Measurements from ENCODE around the gene PXK.
"Not testable (repeated sequence)": the region's sequence is repeated elsewhere in the genome, so short reads cannot be mapped to it uniquely, and the experiment has no call there.

The PXK gene

GRCh38 chr3:58332575-58333188 is at the start of gene PXK:
PXK (plus strand) TSS chr3:58332892; CDS start chr3:58332989, 97 bp downstream.
- H3K9ac ChIP-seq (ENCODE audit: low read depth, low read length) = no peak within 1 kb of the TSS
- H3K9me3 ChIP-seq (ENCODE audit: insufficient read depth, low read depth, low read length) = no peaks in the 10 kb centered on the region
- no peak within 1 kb of the TSS for H3K27ac ChIP-seq (ENCODE audit: low read length)
- peaks cover 25% of the 10 kb centered on the region for H3K27me3 ChIP-seq (ENCODE audit: insufficient read depth, low read length)
- no peaks in the 10 kb centered on the region; the same call in 1 of the 2 replicates for H3K4me1 ChIP-seq (ENCODE audit: insufficient read depth, low read length)
- peak within 1 kb of the TSS; percentile 67 for H3K4me3 ChIP-seq (ENCODE audit: low read length)
- no peaks in the 10 kb centered on the region for H3K36me3 ChIP-seq (ENCODE audit: insufficient read depth, low read depth, low read length)

- H3K27me3 ChIP-seq (ENCODE audit: insufficient read depth, low read length) = no peaks in the 10 kb centered on the region
- no peaks in the 10 kb centered on the region for H3K36me3 ChIP-seq (ENCODE audit: insufficient read depth, low read depth, low read length)
Measured at GRCh38 chr3:58285334-58285733, 47.4 kb upstream of the PXK start.

GRCh38 chr3:58287354-58287753 is 45.3 kb upstream of the PXK start:
- Histone ChIP-seq H3K27me3 (ENCODE audit: insufficient read depth, low read length) (no peaks in the 10 kb centered on the region), H3K9me3 (ENCODE audit: insufficient read depth, low read depth, low read length) (no peaks in the 10 kb centered on the region), H3K36me3 (ENCODE audit: insufficient read depth, low read depth, low read length) (no peaks in the 10 kb centered on the region), H3K27ac (ENCODE audit: low read length) (no peak overlapping the region), H3K4me3 (ENCODE audit: low read length) (no peak overlapping the region), H3K9ac (ENCODE audit: low read depth, low read length) (no peak overlapping the region), H3K4me1 (ENCODE audit: insufficient read depth, low read length) (no peaks in the 10 kb centered on the region)

More at GRCh38 chr3:58285334-58285733, 47.4 kb upstream of the PXK start:
- Histone ChIP-seq H3K4me3 (ENCODE audit: low read length) (no peak overlapping the region), H3K4me1 (ENCODE audit: insufficient read depth, low read length) (no peaks in the 10 kb centered on the region), H3K9me3 (ENCODE audit: insufficient read depth, low read depth, low read length) (no peaks in the 10 kb centered on the region), H3K27ac (ENCODE audit: low read length) (no peak overlapping the region), H3K9ac (ENCODE audit: low read depth, low read length) (no peak overlapping the region)

- Histone ChIP-seq H3K27me3 (ENCODE audit: insufficient read depth, low read length) (no peaks in the 10 kb centered on the region), H3K4me1 (ENCODE audit: insufficient read depth, low read length) (no peaks in the 10 kb centered on the region)
Measured at GRCh38 chr3:58288011-58288728, 44.5 kb upstream of the PXK start.

GRCh38 chr3:58288964-58289613 is 43.6 kb upstream of the PXK start:
- H3K27me3 ChIP-seq (ENCODE audit: insufficient read depth, low read length); H3K36me3 ChIP-seq (ENCODE audit: insufficient read depth, low read depth, low read length); H3K27ac ChIP-seq (ENCODE audit: low read length); H3K9me3 ChIP-seq (ENCODE audit: insufficient read depth, low read depth, low read length); H3K9ac ChIP-seq (ENCODE audit: low read depth, low read length); H3K4me1 ChIP-seq (ENCODE audit: insufficient read depth, low read length); H3K4me3 ChIP-seq (ENCODE audit: low read length): not testable (repeated sequence)

More at GRCh38 chr3:58288011-58288728, 44.5 kb upstream of the PXK start:
- Histone ChIP-seq H3K27ac (ENCODE audit: low read length) (no peak overlapping the region), H3K36me3 (ENCODE audit: insufficient read depth, low read depth, low read length) (no peaks in the 10 kb centered on the region), H3K4me3 (ENCODE audit: low read length) (no peak overlapping the region), H3K9me3 (ENCODE audit: insufficient read depth, low read depth, low read length) (no peaks in the 10 kb centered on the region), H3K9ac (ENCODE audit: low read depth, low read length) (no peak overlapping the region)

- not testable (repeated sequence) for H3K9ac ChIP-seq (ENCODE audit: low read depth, low read length); H3K4me3 ChIP-seq (ENCODE audit: low read length)
Measured at GRCh38 chr3:58290446-58290845, 42.2 kb upstream of the PXK start.

GRCh38 chr3:58291671-58292338 is 40.9 kb upstream of the PXK start:
- Histone ChIP-seq H3K4me3 (ENCODE audit: low read length) (no peak overlapping the region), H3K4me1 (ENCODE audit: insufficient read depth, low read length) (no peaks in the 10 kb centered on the region), H3K9ac (ENCODE audit: low read depth, low read length) (no peak overlapping the region), H3K9me3 (ENCODE audit: insufficient read depth, low read depth, low read length) (no peaks in the 10 kb centered on the region), H3K27me3 (ENCODE audit: insufficient read depth, low read length) (no peaks in the 10 kb centered on the region), H3K36me3 (ENCODE audit: insufficient read depth, low read depth, low read length) (no peaks in the 10 kb centered on the region), H3K27ac (ENCODE audit: low read length) (no peak overlapping the region)

More at GRCh38 chr3:58290446-58290845, 42.2 kb upstream of the PXK start:
- H3K27me3 ChIP-seq (ENCODE audit: insufficient read depth, low read length); H3K9me3 ChIP-seq (ENCODE audit: insufficient read depth, low read depth, low read length); H3K27ac ChIP-seq (ENCODE audit: low read length); H3K4me1 ChIP-seq (ENCODE audit: insufficient read depth, low read length); H3K36me3 ChIP-seq (ENCODE audit: insufficient read depth, low read depth, low read length): not testable (repeated sequence)

- Histone ChIP-seq H3K9ac (ENCODE audit: low read depth, low read length) (no peak overlapping the region), H3K4me3 (ENCODE audit: low read length) (no peak overlapping the region), H3K36me3 (ENCODE audit: insufficient read depth, low read depth, low read length) (no peaks in the 10 kb centered on the region), H3K9me3 (ENCODE audit: insufficient read depth, low read depth, low read length) (no peaks in the 10 kb centered on the region), H3K27ac (ENCODE audit: low read length) (no peak overlapping the region), H3K27me3 (ENCODE audit: insufficient read depth, low read length) (no peaks in the 10 kb centered on the region), H3K4me1 (ENCODE audit: insufficient read depth, low read length) (no peaks in the 10 kb centered on the region)
Measured at GRCh38 chr3:58292866-58293265, 39.8 kb upstream of the PXK start.

- Histone ChIP-seq H3K36me3 (ENCODE audit: insufficient read depth, low read depth, low read length) (no peaks in the 10 kb centered on the region), H3K9me3 (ENCODE audit: insufficient read depth, low read depth, low read length) (no peaks in the 10 kb centered on the region)
Measured at GRCh38 chr3:58293516-58293915, 39.2 kb upstream of the PXK start.

GRCh38 chr3:58296269-58296668 is 36.4 kb upstream of the PXK start:
- H3K4me3 ChIP-seq (ENCODE audit: low read length) = no peak overlapping the region
- no peak overlapping the region for H3K9ac ChIP-seq (ENCODE audit: low read depth, low read length)
- H3K9me3 ChIP-seq (ENCODE audit: insufficient read depth, low read depth, low read length) = no peaks in the 10 kb centered on the region
- H3K27ac ChIP-seq (ENCODE audit: low read length) = no peak overlapping the region
- no peaks in the 10 kb centered on the region for H3K36me3 ChIP-seq (ENCODE audit: insufficient read depth, low read depth, low read length)
- peaks cover 2% of the 10 kb centered on the region; the same call in 1 of the 2 replicates for H3K27me3 ChIP-seq (ENCODE audit: insufficient read depth, low read length)
- H3K4me1 ChIP-seq (ENCODE audit: insufficient read depth, low read length) = no peaks in the 10 kb centered on the region

More at GRCh38 chr3:58293516-58293915, 39.2 kb upstream of the PXK start:
- H3K27me3 ChIP-seq (ENCODE audit: insufficient read depth, low read length) = no peaks in the 10 kb centered on the region
- no peaks in the 10 kb centered on the region for H3K4me1 ChIP-seq (ENCODE audit: insufficient read depth, low read length)
- no peak overlapping the region for H3K4me3 ChIP-seq (ENCODE audit: low read length)
- H3K9ac ChIP-seq (ENCODE audit: low read depth, low read length) = no peak overlapping the region
- H3K27ac ChIP-seq (ENCODE audit: low read length) = no peak overlapping the region

GRCh38 chr3:58296843-58297242 is 35.8 kb upstream of the PXK start:
- Histone ChIP-seq H3K27ac (ENCODE audit: low read length) (no peak overlapping the region), H3K27me3 (ENCODE audit: insufficient read depth, low read length) (peaks cover 8% of the 10 kb centered on the region), H3K9ac (ENCODE audit: low read depth, low read length) (no peak overlapping the region), H3K4me1 (ENCODE audit: insufficient read depth, low read length) (no peaks in the 10 kb centered on the region), H3K36me3 (ENCODE audit: insufficient read depth, low read depth, low read length) (no peaks in the 10 kb centered on the region), H3K9me3 (ENCODE audit: insufficient read depth, low read depth, low read length) (no peaks in the 10 kb centered on the region), H3K4me3 (ENCODE audit: low read length) (no peak overlapping the region)
